Head of caudate nucleus (tissue), 42 donors: Measurements from ENCODE around the gene KLF13.

Experiments used
- DNase-seq, 42 donors: peaks; one replicate each; pipeline versions ENCODE4 v3.0.0 to v3.0.0-alpha.2; 2020 to 2021; ENCODE audit warnings: mixed read lengths in 7 of 42
- intact Hi-C: fragments of 100-400 bp; cut with DNase I; formaldehyde crosslinking; loops from one replicate; pipeline ENCODE4 v1.15.0; 2022

KLF13 gene

GRCh38 chr15:31309893-31310606 lies 16.6 kb upstream of the KLF13 start:
- intact Hi-C loops, result no loop called here
- DNase-seq, result peak in 5 of 42 donors; percentile 5 to 38 (median 19)

GRCh38 chr15:31311735-31312619 lies 14.7 kb upstream of the KLF13 start:
- intact Hi-C loops, result no loop called here

GRCh38 chr15:31313223-31313622 lies 13.4 kb upstream of the KLF13 start:
- no peak for DNase-seq
- intact Hi-C loops, result no loop called here

More at GRCh38 chr15:31311735-31312619, 14.7 kb upstream of the KLF13 start:
- peak in 13 of 42 donors; percentile 0 to 42 (median 14) for DNase-seq

- peak in 4 of 42 donors; percentile 3 to 22 (median 15) for DNase-seq
- intact Hi-C loops, result no loop called here
These were observed 12.3 kb upstream of the KLF13 start for GRCh38 chr15:31314380-31314779.

GRCh38 chr15:31316135-31316795 lies 10.4 kb upstream of the KLF13 start:
- intact Hi-C loops, result no loop called here

GRCh38 chr15:31317017-31317416 lies 9.6 kb upstream of the KLF13 start:
- intact Hi-C loops, result no loop called here
- no peak for DNase-seq

More at GRCh38 chr15:31316135-31316795, 10.4 kb upstream of the KLF13 start:
- peak in 1 of 42 donors; percentile 26 for DNase-seq

GRCh38 chr15:31317421-31318327 lies 9.0 kb upstream of the KLF13 start:
- intact Hi-C loops, result no loop called here

GRCh38 chr15:31318429-31318828 lies 8.2 kb upstream of the KLF13 start:
- intact Hi-C loops, result no loop called here
- no peak for DNase-seq

More at GRCh38 chr15:31317421-31318327, 9.0 kb upstream of the KLF13 start:
- DNase-seq, result peak in 2 of 42 donors; percentile 25 to 44

- DNase-seq, result no peak
- intact Hi-C loops, result no loop called here
These were observed 6.6 kb upstream of the KLF13 start for GRCh38 chr15:31320022-31320421.

- intact Hi-C loops, result no loop called here
- no peak for DNase-seq
These were observed 5.2 kb upstream of the KLF13 start for GRCh38 chr15:31321418-31321817.

GRCh38 chr15:31322504-31322903 lies 4.1 kb upstream of the KLF13 start:
- no peak for DNase-seq
- intact Hi-C loops, result loop anchor here (2.0 kb wide), 1 partner anchor 108 kb away; no protein-coding TSS in a partner anchor

GRCh38 chr15:31323627-31324026 lies 3.0 kb upstream of the KLF13 start:
- intact Hi-C loops, result loop anchor here (2.0 kb wide), 1 partner anchor 109 kb away; no protein-coding TSS in a partner anchor
- peak in 1 of 42 donors; percentile 41 for DNase-seq

GRCh38 chr15:31324186-31324585 lies 2.4 kb upstream of the KLF13 start:
- DNase-seq, result no peak
- intact Hi-C loops, result no loop called here

- intact Hi-C loops, result loop anchor here (5.0 kb wide), 2 partner anchors 42 to 162 kb away; no protein-coding TSS in a partner anchor
- DNase-seq, result peak in 1 of 42 donors; percentile 51
These were observed 1.6 kb upstream of the KLF13 start for GRCh38 chr15:31324806-31325594.

GRCh38 chr15:31325595-31326155 lies 960 bp upstream of the KLF13 start:
- DNase-seq, result peak; percentile 65 to 94 (median 86)
- intact Hi-C loops, result loop anchor here (1.0 to 5.0 kb wide), 3 partner anchors 42 to 162 kb away; no protein-coding TSS in a partner anchor

GRCh38 chr15:31326875-31327668 lies 437 bp downstream of the KLF13 start:
- intact Hi-C loops, result loop anchor here (1.0 to 5.0 kb wide), 3 partner anchors 40 to 160 kb away; no protein-coding TSS in a partner anchor
- DNase-seq, result peak in 40 of 42 donors; percentile 61 to 87 (median 76)
